ENCODE data around the gene KRTAP5-6.

KRTAP5-6 gene

DNA sequence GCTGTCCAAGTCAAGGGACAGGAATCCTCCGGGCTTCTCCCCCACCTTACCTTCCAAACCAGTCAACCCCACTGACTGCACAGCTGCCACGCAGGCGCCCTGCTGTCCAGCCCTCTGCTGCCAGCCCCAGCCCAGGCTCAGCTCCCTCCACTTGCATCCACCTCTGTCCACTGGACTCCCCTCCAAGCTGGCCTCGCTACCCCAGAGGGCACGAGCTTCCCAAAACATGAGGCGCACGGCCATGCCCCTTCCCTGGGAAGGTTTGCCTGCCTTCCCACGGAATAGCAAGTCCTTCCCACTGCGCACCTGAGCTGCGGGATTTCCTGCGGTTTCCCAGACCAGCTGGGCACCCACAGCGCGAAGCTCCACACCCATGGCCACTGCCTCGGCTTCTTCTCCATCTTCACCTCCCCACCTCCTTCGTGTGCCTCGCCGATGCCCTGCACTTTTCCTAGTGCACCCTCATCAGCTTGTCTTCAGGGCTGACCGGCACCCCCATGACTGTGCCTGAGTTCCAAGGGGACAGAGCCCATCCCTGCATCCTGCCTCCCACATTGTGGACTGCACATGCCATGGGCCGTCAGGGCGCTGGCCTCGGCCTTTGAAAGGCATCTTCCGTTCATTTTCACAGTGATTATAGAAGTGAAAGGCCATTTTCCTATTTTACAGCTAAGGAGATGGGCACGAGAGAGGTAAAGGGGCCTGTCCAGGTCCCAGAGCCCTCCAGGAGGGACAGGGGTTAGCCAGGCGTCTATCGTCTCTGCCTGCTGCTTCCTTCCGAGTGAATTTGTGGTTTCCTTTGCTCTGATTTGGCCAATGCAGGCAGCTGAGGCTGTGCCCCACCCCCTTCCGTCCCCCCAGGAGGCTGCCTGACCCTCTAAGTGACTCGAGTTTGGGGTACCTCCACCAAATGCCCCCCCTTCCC lies 37.0 kb downstream of the KRTAP5-6 start:
- no peak for DNase-seq (ENCODE audit: low spot score)

DNA sequence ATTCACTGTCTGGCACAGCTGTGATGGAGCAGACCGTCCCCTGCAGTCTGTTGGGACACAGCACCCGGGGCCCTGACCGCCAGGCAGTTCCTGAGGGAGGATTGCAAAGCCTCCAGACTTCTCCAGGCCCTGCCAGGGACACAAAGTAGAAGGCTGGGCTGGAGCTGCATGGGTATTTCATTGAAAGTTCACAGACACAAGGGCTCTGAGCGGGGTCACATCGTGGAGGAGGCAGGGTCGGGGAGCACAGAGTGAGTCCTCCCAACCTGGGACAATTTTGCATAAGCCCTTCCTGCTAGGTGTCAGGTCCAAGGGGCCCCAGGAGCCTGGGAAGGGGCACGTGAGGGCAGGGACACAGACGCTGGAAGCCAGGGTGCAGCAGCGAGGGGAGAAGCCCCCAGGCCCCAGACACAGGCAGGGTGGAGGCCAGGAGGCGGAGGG lies 37.7 kb downstream of the KRTAP5-6 start:
- DNase-seq (ENCODE audit: low spot score) = no peak

GRCh38 chr11:1735271-1735670 lies 38.3 kb downstream of the KRTAP5-6 start:
- DNase-seq (ENCODE audit: low spot score) = no peak

- no peak for DNase-seq (ENCODE audit: low spot score)
These were observed 39.5 kb downstream of the KRTAP5-6 start for GRCh38 chr11:1736447-1736992.

DNA sequence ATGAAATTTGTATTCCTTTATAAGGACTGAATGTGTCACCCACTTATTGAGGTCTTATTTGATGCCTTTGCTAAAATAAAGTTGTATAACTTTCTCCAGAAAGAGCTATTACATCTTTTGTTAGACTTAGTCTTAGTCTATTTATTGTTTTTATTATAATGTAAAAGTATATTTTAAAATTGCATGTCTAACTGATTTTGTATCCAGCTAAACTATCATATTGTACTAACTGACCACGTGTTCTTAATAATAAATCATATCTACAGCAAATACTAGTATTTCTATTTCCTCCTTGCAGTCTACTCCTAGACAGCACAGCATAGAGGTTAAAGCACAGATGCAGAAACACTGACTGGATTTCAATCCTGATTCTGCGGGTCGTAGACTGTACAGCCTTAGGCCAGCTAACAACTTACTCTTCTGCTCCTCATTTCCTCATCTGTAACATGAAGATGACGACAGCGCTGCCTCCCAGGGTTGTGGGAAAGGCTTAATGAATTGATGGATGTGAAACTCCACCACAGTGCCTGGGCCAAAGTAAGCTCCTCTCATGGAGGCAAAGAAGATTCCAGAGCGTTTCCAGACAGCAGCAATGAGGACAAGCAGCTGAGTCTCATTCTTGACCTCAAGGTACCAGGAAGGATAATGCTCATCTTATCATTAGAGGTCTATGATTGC lies 40.2 kb downstream of the KRTAP5-6 start:
- no peak for DNase-seq (ENCODE audit: low spot score)

DNA sequence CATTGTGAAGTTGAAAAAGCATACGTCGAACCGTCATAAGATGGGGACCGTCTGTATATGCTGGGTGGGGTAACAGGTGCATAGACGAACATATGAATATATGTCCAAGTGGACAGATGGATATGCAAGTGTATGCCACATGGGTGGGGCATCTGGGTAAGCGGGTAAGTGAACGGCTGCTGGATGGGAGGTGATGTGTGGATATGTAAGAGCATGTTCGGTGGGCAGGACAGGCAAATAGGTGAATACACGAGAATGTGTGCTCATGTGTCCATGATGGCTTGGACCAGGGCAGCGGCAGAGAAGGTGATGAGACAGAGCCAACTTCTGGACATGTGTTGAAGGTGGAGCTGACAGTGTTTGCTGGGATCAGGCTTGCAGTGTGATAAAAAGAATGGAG lies 41.4 kb downstream of the KRTAP5-6 start:
- DNase-seq (ENCODE audit: low spot score) = no peak

GRCh38 chr11:1739576-1739975 lies 42.6 kb downstream of the KRTAP5-6 start:
- DNase-seq (ENCODE audit: low spot score) = no peak

- DNase-seq (ENCODE audit: low spot score) = no peak
These were observed 44.0 kb downstream of the KRTAP5-6 start for GRCh38 chr11:1740786-1741530.

DNA sequence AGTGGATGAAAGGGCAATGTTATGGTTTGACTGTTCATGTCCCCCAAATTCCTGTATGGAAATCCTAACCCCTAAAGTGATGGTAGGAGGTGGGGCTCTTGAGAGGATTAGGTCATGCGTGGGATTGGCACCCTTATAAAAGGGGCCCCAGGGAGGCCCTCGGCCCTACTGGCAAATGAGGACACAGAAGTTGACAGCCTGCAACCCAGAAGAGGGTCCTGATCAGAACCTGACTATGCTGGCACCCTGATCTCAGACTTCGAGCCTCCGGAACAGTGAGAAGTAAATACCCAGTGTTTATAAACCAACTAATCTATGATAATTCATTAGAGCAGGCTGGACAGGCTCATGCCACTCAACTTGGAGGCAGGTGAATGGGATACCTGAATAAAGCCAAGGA lies 44.7 kb downstream of the KRTAP5-6 start:
- DNase-seq (ENCODE audit: low spot score) = no peak

DNA sequence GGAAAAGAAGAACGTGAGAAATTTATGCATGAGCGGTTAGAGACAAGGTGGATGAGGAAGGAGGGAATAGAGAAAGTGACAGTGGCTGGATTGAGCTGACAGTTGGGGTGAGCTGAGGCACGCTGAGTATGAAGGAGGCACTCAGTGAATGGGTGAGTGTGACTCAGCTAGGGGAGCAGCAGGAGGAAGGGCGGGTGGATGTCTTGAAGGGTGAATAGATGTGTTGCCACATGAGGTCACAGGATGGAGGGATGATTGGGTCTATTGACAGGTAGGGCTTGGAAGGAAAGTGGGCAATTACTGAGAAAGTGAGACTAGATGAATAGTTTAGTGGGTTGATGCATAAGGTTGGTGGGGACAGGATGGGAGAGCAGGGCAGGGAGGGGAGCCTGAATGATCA lies 45.4 kb downstream of the KRTAP5-6 start:
- DNase-seq (ENCODE audit: low spot score) = no peak

DNA sequence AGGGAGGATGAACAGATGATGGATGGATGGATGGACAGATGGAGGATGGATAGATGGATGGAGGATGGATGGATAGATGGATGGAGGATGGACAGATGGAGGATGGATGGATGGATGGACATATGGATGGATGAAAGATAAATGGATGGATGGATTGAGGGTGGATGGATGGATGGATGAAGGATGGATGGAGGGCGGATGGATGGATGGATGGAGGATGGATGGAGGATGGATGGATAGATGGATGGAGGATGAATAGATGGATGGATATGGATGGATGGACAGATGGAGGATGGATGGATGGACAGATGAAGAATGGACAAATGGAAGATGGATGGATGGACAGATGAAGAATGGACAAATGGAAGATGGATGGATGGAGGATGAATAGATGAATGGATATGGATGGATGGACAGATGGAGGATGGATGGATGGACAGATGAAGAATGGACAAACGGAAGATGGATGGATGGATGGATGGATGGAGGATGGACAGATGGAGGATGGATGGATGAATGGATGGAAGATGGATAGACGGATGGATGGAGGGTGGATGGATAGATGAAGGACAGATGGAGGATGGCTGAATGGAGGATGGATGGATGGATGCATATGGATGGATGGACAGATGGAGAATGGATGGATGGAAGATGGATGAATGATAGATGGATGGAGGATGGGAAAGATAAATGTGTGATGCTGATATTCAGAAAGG lies 46.0 kb downstream of the KRTAP5-6 start:
- DNase-seq (ENCODE audit: low spot score) = no peak

GRCh38 chr11:1743585-1744136 lies 46.7 kb downstream of the KRTAP5-6 start:
- no peak for DNase-seq (ENCODE audit: low spot score)

- no peak for DNase-seq (ENCODE audit: low spot score)
These were observed 47.3 kb downstream of the KRTAP5-6 start for GRCh38 chr11:1744137-1744886.

DNA sequence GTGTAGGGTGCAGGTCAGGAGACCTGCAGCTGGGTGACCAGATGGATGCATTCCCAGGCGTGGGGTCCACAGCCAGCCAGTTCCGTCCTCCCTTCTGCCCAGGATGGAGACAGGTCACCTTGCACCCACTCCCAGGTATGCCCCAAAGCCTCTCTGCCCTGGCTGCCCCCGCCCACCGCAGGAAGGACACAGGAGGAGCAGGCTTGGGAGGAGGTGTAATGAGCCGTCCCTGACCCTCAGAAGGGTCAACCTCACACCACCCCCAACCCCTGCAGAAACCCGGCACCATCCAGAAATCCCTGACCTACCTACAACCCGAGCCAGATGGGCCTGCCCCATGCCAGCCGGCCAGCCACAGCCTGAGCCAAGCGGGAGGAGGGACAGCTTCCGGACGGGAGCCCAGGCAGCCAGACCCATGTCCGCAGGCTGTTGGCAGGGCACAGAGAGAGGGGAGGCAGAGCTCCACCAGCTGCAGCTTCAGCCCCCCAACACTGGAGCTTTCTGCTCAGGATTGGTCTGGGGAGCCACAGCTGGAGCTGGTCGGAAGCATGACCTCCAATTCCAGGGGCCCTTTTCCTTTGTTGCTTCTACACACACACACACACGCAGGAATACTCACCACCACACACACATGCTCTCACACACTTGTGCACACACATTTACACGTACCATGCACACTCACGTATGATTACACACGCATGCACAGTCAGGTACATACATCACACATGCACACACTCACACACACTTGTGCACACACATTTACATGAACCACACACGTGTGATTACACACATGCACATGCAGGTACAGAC lies 48.1 kb downstream of the KRTAP5-6 start:
- DNase-seq (ENCODE audit: low spot score) = no peak

GRCh38 chr11:1745701-1746320 lies 48.8 kb downstream of the KRTAP5-6 start:
- DNase-seq (ENCODE audit: low spot score) = no peak

GRCh38 chr11:1746511-1746931 lies 49.5 kb downstream of the KRTAP5-6 start:
- no peak for DNase-seq (ENCODE audit: low spot score)

DNA sequence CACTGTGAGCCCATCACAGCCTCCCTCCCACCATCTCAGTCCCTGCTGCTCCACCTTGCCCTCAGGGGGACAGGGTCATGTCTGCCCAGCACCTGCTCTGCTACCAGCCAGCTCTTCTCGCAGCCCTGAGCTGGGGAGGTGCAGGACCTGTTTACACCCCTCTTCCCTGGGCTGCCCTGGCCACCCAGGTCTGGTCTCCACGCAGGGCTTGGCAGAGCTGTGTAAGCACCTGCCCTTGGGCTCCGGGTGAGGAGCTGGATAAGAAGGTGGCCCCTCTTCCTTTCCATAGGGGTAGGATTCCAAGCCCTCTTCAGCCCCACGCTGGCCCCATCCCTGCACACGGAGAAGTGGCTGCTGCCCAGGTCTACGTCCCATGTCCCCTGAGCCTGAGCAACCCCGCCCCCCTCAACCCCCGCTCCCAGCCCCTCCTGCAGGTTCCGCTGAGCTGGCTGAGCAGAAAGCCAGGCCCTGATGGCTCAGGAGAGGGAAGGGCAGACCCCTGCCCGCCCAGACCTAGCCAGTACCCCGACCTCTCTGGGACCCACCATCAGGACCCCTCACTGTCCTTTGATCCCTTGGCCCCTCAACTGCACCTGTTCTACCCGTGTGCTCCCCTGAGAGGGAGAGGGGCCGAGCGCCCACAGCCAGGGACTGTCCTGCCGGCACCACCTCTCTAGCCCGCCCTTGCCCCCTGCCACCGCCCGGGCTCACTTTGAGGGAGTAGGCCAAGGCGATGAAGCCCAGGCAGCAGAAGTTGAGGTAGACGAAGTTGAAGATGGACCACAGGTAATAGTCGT lies 50.2 kb downstream of the KRTAP5-6 start:
- no peak for DNase-seq (ENCODE audit: low spot score)
